Measurements from ENCODE around the gene SYTL1.
A peak's percentile ranks its signal among the peaks of the same experiment; 100 is the strongest.

SYTL1 gene

GRCh38 chr1:27360159-27361043 lies 18.6 kb downstream of the SYTL1 start:
- no peak overlapping the region for H3K4me3 ChIP-seq (ENCODE audit: low read depth, low read length)
- DNase-seq (ENCODE audit: low read depth): no peak

- H3K4me3 ChIP-seq (ENCODE audit: low read depth, low read length): no peak overlapping the region
- DNase-seq (ENCODE audit: low read depth): no peak
Measured at GRCh38 chr1:27361044-27361402, 19.2 kb downstream of the SYTL1 start.

GRCh38 chr1:27361553-27361952 lies 19.7 kb downstream of the SYTL1 start:
- no peak overlapping the region for H3K4me3 ChIP-seq (ENCODE audit: low read depth, low read length)
- DNase-seq (ENCODE audit: low read depth): no peak

GRCh38 chr1:27363766-27364695 lies 22.2 kb downstream of the SYTL1 start:
- DNase-seq (ENCODE audit: low read depth): no peak
- no peak overlapping the region for H3K4me3 ChIP-seq (ENCODE audit: low read depth, low read length)

GRCh38 chr1:27364696-27365371 lies 23.0 kb downstream of the SYTL1 start:
- peak overlapping the region; percentile 60 for H3K4me3 ChIP-seq (ENCODE audit: low read depth, low read length)

GRCh38 chr1:27365372-27366112 lies 23.7 kb downstream of the SYTL1 start:
- DNase-seq (ENCODE audit: low read depth): peak; percentile 67
- H3K4me3 ChIP-seq (ENCODE audit: low read depth, low read length): peak overlapping the region; percentile 60

More at GRCh38 chr1:27364696-27365371, 23.0 kb downstream of the SYTL1 start:
- no peak for DNase-seq (ENCODE audit: low read depth)

GRCh38 chr1:27366113-27366410 lies 24.2 kb downstream of the SYTL1 start:
- peak overlapping the region; percentile 60 for H3K4me3 ChIP-seq (ENCODE audit: low read depth, low read length)
- no peak for DNase-seq (ENCODE audit: low read depth)

- peak within 1 kb of the TSS; percentile 60 for H3K4me3 ChIP-seq (ENCODE audit: low read depth, low read length)
- DNase-seq (ENCODE audit: low read depth): no peak
Measured at GRCh38 chr1:27366411-27367159, 24.8 kb downstream of the SYTL1 start, which contains the start of gene MAP3K6. Gene MAP3K6, minus strand, starts transcription at chr1:27366961. Its CDS starts 364 bp downstream, at chr1:27366597.

GRCh38 chr1:27367160-27367650 lies 25.4 kb downstream of the SYTL1 start:
- no peak for DNase-seq (ENCODE audit: low read depth)
- peak overlapping the region; percentile 60 for H3K4me3 ChIP-seq (ENCODE audit: low read depth, low read length)

GRCh38 chr1:27368869-27369582 lies 27.2 kb downstream of the SYTL1 start:
- no peak for DNase-seq (ENCODE audit: low read depth)

GRCh38 chr1:27372022-27372807 lies 30.4 kb downstream of the SYTL1 start:
- H3K4me3 ChIP-seq (ENCODE audit: low read depth, low read length): no peak overlapping the region
- DNase-seq (ENCODE audit: low read depth): no peak

More at GRCh38 chr1:27368869-27369582, 27.2 kb downstream of the SYTL1 start:
- H3K4me3 ChIP-seq (ENCODE audit: low read depth, low read length): no peak overlapping the region

- DNase-seq (ENCODE audit: low read depth): no peak
- no peak overlapping the region for H3K4me3 ChIP-seq (ENCODE audit: low read depth, low read length)
Measured at GRCh38 chr1:27372808-27373690, 31.2 kb downstream of the SYTL1 start.

GRCh38 chr1:27374362-27375086 lies 32.7 kb downstream of the SYTL1 start, which contains the start of gene FCN3:
Gene FCN3, minus strand, starts transcription at chr1:27374824. Its CDS starts 6 bp downstream, at chr1:27374818.
- no peak for DNase-seq (ENCODE audit: low read depth)
- H3K4me3 ChIP-seq (ENCODE audit: low read depth, low read length): no peak within 1 kb of the TSS

GRCh38 chr1:27377760-27378495 lies 36.1 kb downstream of the SYTL1 start:
- DNase-seq (ENCODE audit: low read depth): no peak
- no peak overlapping the region for H3K4me3 ChIP-seq (ENCODE audit: low read depth, low read length)
